Activated CD4-positive, alpha-beta T cell treated with anti-CD3 and anti-CD28 coated beads, Interleukin-2, amount 50 U/mL, for 16 hours (primary cell): ENCODE results near the gene PCP4.
"Not testable (repeated sequence)": the region's sequence is repeated elsewhere in the genome, so short reads cannot be mapped to it uniquely, and the experiment has no call there.

Source experiments
- DNase-seq: peaks from one replicate; pipeline ENCODE4 v3.0.0-alpha.2; 2020

PCP4 gene

GRCh38 chr21:39866093-39866492 lies 1.1 kb upstream of the PCP4 start:
- DNase-seq = no peak

GRCh38 chr21:39869141-39869818 lies 2.0 kb downstream of the PCP4 start:
- no peak for DNase-seq

- no peak for DNase-seq
These were observed 6.4 kb downstream of the PCP4 start for GRCh38 chr21:39873687-39874086.

DNA sequence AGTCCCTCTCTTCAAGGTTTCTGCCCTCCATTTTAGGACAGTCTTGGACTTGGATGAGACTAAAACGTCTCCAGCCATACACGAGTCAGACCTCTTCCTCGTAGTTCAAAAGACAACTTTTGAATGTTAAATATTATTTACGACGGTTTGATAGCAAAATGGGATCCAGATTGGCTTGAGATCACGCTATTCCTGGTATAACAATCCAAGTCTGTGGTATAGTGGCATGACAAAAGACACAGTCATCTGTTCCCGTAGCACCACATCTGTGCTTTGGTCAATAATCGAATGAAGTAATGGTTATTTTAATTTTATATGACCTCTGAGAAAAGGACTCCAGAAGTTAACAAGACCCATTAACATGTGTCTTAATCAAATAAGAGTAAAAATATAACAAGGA lies 7.0 kb downstream of the PCP4 start:
- no peak for DNase-seq

DNA sequence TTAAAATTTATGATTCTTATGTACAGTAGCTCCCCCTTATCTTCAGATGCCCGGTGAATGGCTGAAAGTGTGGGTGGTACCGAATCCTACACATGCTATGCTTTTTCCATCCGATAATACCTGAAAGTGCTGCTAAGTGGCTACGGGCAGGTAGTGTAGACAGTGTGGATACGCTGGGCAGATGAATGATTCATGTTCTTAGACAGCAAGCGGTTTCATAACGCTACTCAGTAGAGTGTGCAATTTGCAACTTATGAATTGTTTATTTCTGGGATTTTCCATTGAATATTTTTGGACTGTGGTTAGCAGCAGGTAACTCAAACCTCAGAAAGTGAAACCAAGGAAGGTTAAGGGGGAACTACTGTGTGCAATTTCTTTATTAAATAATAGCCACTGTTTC lies 7.5 kb downstream of the PCP4 start:
- DNase-seq = no peak

GRCh38 chr21:39881661-39882060 lies 14.4 kb downstream of the PCP4 start:
- no peak for DNase-seq

GRCh38 chr21:39882151-39882838 lies 15.1 kb downstream of the PCP4 start:
- DNase-seq = no peak

DNA sequence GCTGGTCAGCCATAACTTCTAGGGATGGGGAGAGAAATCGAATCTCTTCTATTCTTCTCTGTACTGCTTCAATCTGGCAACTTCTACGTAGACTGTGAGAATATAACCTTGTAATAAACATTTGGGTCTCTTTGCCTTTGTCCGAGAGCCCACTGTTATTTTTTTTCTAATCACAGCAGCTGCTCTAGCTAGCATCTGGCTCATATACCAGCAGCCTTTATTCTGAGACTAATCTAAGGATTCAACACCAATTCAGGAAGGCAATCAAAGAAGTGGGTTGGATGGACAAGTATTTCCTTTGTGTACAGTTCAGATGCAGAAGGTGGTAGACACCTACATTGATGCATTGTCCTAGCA lies 15.6 kb downstream of the PCP4 start:
- DNase-seq = no peak

DNA sequence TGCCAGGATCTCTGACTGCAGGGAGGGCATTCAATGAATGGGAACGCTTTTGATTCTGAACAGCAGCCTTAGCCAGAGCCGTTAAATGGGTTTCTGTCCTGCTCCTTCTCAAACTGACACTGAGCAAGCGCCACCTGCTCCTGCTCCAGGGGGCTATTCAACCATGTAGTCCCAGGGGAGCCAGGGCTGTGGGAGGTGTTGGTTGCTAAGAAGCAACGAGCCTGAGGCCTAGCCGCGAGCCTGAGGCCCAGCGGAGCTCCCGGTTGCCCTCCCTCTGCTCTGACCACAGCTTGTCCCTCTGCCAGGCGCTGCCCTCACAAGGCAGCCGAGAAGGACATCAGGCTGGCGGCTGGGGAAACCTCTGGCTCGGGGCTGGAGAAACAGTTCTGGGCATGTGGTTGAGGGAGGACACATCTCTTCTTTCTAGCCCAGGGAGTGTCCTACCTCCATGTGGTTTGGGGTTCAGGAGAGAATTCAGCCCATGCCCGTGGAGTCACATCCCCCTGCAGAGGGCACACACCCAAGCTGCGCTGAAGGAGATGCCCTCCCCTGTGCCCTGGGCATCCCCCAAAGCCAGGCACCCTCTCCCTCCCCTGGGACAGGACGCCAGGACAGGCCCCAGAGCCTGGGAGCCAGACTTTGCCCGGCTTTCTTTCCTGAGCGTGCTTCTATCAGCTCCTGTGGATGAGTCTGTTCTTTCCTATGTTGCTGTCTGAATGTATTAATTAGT lies 18.0 kb downstream of the PCP4 start:
- no peak for DNase-seq

DNA sequence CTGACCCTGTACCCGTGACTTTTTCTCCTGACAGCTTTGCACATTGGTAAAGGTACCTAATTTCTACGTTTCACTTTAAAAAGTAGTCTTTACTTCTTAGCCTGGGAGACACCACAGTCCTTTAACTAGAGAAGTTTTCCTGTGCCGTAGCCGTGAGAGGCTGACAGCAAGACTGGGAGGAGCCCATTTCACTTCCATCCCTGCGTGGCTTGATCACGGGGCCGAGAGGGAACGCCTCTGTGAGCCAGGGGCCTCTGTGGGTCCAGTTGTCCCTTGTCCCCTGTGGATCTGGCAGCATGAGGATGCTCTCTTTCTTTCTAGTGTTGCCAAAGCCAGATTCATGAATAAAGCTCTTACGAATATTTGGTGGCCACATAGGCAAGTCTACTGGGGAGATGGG lies 21.6 kb downstream of the PCP4 start:
- no peak for DNase-seq

- DNase-seq = no peak
These were observed 23.9 kb downstream of the PCP4 start for GRCh38 chr21:39891111-39891510.

GRCh38 chr21:39891863-39892262 lies 24.6 kb downstream of the PCP4 start:
- DNase-seq = not testable (repeated sequence)

DNA sequence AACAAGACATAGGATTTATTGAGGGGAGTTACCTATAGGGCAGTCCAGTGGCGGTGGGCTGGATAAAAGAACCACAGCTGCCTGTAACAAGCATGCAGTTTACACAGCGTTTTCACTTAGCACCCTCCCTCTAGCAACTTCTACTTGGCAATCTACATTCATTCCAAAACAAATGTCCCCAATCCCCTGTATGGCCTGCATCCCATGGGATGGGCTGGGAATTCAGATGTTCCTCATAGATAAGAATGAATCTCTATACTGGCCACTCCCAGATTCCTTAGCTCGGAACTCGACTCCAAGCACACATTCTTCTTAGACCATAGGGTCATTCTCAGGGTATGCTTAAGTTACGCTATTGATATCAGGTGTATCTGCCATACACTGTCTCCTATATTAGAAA lies 33.3 kb downstream of the PCP4 start:
- DNase-seq = no peak

DNA sequence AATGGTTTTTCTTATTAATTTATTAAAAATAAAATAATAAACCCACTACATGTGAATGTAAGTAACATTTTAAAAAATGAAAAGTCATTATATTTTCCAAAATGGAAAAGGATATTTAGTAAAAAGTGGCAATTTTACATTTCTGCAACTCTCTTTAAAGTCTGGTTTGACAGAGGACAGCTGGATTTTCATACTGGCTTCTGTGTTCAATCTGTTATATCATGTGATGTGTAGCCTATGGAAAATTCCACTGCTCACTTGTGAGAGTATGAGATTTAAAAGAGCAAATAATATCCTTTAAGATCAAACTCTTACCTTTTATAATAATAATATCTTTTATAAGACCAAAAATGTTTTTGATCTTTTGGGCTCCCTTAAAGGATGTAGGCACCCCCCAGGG lies 33.7 kb downstream of the PCP4 start:
- DNase-seq = no peak

GRCh38 chr21:39902986-39903385 lies 35.7 kb downstream of the PCP4 start:
- DNase-seq = no peak

- no peak for DNase-seq
These were observed 37.2 kb downstream of the PCP4 start for GRCh38 chr21:39904457-39904856.

GRCh38 chr21:39908265-39908923 lies 41.2 kb downstream of the PCP4 start:
- no peak for DNase-seq

DNA sequence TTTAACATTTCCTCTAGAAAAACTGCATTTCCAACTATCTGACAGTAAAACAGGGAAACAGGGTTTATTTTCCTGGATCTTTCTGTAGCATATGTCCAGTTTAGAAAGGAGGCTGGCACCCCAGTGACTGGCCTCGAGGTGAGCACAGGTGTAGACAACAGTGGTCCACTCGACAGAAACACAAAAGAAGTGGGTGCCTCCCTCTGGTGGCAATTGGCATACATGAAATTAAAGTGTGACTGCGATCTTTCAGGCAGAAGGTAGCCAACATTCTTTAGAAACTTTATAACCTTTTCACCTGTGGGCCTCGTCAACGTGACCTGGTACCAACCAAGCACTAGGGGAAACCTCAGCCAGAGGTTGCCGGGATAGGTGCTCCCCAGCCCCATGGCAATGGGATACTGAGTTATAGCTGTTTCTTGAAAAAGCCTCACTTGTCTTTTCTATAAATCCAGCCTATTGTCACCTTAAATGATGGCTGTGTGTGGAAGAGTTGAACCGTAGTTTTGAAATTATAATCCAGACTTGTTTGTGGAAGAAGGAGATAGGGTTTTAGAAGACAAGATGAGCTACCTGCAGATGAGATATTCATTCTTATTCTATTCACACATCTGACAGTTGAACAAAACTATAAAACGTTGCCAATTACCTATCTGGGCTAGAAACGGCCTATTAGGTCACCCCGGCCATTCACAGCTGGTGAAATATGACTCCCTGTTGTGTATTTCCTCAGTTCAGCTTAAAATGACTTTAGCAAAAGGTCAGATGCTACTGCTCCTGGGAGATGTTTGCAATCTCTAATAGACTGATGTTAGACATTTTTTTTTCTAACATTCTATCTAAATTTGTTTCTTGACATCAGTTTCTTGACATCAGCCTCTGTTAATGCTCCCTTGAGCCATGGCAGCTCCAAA lies 44.3 kb downstream of the PCP4 start:
- no peak for DNase-seq

DNA sequence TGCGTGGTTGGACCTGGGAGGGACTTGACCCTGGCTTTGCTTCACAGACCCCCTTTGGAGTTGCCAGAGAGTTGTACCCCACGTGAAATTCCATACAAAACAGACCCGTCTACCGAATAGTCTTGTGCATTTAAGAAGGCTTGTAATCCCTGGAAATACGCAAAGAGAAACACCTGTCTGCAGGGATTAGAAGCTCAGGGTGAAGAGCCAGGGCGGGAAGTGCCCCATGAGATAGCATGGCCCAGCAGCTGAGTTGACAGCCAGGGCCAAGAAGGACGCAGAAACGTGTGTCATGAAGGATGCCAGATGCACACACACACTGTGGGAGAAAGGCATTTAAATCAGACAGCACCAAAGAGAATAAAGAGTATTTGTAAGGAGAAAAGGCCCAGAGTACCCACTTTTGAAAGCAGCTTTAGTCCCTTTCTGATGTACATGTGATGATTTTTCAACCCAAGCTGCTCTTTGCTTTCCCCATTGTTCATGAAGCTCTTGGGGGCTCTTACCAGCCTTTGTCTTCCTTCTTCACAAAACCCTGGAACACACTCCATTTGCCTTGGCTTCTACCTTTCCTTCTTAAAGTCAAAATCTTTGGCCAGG lies 46.6 kb downstream of the PCP4 start:
- DNase-seq = no peak

DNA sequence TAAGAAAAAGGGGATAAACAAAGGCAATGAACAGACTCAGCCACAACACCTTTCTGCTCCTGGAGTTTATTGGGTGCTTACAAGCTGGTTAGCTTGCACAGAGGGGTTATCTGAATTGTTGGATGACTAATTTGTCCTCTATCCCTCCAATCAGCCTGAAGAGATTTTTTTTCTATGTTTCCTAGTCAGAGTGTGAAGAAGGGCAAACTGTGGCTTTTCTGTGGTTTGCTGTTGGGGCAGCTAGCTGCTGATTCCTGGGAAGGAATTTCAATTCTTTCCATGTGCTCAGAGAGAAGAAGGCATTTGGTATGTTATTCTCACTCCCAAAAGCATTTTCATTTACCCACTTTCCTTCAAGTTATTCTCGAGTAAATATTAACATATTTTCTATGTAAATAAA lies 48.6 kb downstream of the PCP4 start:
- no peak for DNase-seq

GRCh38 chr21:39918558-39918957 lies 51.3 kb downstream of the PCP4 start:
- DNase-seq = no peak

DNA sequence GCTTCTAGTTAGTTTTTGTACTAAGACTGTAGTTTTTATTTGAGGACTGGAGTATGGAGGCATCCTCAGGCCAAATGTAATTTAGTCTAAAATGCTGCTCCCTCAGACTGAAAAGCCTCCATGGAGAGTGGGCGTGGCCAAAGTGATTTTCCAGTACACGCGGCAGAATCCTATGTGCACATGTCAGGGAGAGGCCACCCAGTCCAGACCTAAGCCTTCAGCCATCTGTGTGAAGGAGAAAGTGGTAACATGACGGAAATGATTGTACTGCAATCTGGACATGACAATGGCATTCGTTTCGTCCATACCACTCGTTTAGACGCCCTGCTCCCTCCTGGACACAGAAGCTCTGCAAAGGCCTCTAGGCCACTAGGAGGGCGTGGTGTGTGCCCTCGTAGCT lies 56.2 kb downstream of the PCP4 start:
- no peak for DNase-seq
